Measurements from ENCODE around the gene SMIM13.
A peak's percentile ranks its signal among the peaks of the same experiment; 100 is the strongest.

Gene SMIM13

DNA sequence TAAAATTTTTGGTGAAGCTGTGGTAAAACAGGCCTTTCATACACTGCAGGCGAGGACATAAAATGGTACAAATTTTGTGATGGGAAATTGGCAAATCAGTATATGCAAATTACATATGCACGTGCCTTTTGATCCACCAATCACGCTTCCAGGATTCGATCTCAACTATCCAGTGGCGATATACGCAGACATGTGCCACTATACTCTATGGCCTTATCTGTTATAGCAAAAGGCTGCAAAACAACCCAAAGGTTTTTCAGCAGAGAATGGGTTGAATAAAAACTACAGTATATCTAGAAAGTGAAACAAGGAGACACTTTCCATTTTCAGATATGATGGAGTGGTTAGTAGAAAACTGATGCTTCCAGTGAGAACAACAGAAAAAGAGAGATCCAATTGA, 59.8 kb downstream of the SMIM13 start:
- DNase-seq (ENCODE audit: low read depth): no peak

DNA sequence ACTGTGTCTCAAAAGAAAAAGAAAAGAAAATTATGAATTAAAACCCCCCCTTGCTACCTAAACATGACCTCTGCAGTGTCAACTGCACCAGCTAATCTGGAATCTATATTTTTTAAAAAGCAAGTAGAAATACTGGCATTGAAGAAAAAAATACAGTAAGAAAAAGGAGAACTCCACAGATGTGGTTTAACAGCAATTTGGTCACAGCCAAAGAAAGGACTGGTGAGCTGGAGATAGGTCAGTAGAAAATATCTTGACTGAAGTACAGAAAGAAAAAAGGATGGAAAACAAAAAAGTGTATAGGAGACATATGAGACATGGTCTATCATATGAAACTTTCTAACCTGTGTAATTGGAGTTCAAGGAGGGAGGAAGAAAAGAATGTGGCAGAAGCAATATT, 62.0 kb downstream of the SMIM13 start:
- no peak for DNase-seq (ENCODE audit: low read depth)

DNA sequence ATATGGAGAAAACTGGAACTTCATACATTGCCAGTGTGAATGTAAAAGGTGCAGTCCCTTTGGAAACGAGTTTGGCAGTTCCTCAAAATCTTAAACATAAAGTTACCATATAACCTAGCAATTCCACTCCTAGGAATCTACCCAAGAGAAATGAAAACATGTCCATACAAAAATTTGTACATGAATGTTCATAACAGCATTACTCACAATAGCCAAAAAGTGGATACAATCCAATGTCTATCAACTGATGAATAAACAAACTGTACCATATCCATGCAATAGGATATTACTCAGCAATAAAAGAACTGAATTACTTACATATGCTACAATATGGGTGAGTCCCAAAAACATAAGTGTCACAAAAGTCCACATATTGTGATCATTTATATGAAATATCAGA, 66.6 kb downstream of the SMIM13 start:
- DNase-seq (ENCODE audit: low read depth): no peak

DNA sequence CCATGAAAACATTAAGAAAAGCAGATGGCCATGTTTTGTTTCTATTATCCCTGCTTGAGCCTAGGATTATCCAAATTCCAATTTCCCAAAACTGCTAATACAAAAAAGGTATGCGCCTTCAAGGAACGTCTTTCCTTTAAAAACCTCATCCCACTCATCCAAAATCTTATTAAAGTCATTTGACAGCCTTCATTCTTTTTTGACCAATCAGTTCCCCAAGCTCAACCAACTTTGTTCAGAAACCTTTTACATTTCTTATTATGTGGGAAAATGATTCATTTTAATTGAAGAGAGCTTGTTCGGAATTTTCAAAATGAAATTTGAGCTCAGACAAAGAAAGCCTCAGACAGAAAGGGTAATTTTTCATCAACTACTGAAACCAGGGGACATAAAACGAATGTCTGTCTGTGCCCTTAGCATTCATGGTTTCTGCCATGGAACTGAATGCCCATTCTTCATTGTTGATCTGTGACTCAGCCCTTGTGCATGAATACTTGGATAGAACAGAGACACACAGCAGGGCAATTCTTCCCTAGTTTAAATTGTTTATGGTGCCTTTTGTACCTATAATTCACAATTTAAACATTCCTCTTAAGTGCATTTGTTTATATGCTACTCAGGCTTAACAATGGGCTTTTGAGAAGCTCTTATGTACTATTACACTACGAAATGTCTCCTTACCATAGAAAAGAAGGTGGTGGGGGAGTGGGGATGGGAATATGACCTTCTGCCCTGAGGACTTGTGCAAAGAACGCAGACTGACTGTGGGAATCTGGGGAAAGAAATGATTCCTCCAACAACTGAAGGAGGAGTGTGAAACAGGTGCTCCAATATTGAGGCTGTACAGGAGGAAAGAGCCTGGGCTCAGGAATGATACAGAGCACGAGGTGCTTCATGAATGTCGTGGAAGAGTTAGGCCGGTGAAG, 67.7 kb downstream of the SMIM13 start:
- no peak for DNase-seq (ENCODE audit: low read depth)

DNA sequence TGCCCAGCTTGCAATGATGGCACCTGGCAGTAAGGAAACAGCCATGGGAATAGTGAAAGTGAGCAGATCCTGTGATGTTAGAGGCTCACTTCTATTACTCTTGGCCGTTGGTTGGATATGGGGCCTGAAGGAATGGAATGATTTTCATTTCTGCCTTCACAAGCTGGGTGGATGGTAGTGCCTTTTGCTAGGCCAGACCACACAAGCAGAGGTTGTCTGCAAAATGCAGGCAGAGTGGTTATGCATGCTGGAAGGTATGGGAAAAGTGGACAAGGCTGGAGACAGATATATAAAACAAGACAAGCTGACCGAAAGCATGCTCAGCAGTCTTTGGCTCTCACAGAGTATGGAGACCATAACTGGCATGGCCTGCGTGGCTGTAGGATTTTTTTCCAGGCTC, 68.6 kb downstream of the SMIM13 start:
- DNase-seq (ENCODE audit: low read depth): no peak

DNA sequence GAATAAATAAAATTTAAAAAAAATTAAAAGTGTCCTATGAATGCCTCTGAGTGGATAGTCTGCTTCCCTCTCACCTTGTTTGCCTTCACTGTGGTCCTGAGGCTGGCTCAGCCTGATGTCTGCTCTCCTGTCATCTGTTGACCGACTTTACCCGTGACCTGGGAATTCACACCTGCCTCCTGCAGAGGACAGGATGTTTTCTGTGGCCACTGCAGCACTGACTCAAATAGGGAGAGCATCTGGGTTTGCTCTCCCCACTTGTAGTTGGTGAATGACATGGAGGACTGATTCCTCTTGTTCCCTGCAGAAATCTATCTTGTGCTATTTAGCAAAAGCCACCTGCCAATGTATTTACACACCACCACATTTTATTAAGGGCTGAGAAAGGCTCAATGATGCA, 70.3 kb downstream of the SMIM13 start:
- no peak for DNase-seq (ENCODE audit: low read depth)

DNA sequence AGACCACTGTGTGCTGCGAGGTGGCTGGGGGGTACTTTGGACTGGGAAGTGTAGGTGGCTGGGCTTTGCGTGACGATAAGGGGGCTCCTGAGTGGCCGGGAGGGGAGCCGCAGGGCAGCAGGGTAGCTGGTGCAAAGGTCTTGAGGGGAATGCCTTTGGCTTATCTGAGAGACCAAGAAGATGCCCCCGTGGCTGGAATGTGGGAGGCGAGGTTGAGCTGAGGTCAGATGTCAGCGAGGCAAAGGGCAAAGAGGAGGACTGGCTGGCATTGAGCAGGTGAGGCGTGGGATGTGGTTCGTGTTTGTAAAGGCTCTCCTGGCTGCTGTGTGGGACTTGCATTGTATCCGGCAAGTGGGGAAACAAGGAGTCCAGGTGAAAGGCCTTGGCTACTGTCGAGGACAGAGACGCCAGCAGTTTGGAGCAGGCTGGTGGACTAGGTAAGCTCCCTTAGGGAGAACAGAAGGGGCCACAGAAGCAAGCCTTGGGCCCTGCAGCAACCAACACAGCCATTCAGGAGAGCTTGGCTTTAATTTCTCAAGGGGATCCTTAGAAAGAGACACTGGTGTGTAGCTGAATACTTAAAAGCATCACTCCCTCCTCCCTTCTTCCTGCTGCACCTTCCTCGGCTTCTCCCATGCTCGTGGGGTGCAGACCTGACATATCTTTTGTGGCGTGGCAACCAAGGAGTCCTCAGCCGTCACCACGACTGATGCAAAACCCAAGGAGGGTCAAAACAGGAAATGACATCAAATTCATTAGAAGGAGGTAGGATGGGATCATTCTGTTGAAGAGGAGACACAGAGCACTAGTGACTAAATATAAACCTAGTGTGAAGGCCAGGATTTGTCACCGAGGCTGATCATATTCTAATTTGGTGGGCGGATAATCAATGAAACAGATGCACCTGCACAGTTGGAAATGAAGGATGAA, 71.3 kb downstream of the SMIM13 start:
- no peak for DNase-seq (ENCODE audit: low read depth)

DNA sequence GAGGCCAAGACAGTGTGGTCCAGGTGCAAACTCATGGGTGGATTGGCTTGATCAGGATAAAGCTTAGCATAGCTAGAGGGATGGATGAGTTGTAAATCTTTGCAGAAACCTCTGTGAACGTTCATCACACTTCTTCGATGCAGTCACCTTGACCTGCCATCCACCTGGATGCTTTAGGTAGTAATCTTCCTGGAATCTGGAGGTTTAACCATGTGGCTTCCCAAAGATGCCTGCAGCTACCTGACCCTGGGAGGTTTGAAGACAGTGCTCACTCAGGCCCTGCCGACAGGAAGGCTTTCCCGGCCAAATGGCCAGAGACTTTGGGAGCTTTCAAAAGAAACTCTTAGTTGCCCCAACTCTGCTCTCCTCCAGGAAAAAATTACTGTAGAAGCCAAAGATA, 73.3 kb downstream of the SMIM13 start:
- no peak for DNase-seq (ENCODE audit: low read depth)

DNA sequence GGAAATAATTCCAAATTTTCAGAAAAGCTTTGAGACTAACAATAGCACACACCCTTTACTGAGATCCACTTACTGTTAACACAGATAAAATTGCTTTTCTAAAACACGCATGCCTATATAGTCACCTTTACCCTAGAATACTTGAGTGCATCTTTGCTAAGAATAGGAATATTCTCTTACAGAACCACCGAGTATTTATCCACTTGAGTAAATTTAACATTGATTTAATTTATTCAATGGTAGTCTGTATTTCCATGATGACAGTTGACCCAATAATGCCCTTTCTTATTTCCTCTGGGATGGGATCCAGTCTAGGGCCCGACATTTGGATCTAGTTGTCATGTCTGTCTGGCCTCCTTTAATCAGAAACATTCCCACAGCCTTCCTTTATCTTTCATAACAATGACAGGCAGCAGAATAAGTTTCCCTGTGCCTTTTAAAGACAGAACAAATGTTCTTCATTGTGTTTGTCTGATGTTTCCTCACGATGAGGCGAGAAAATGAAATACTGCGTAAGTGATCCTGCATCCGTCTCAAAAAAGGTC, 74.5 kb downstream of the SMIM13 start:
- no peak for DNase-seq (ENCODE audit: low read depth)

DNA sequence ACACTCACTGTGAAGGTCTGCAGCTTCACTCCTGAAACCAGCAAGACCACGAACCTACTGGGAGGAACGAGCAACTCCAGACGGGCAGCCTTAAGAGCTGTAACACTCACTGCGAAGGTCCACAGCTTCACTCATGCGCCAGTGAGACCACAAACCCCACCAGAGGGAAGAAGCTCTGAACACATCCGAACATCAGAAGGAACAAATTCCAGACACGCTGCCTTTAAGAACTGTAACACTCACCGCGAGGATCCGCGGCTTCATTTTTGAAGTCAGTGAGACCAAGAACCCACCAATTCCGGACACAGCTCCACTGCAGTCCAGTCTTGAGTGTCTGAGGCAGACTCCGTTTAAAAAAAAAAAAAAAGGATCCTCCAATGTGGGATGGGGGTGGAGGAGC, 78.3 kb downstream of the SMIM13 start:
- DNase-seq (ENCODE audit: low read depth): no peak

DNA sequence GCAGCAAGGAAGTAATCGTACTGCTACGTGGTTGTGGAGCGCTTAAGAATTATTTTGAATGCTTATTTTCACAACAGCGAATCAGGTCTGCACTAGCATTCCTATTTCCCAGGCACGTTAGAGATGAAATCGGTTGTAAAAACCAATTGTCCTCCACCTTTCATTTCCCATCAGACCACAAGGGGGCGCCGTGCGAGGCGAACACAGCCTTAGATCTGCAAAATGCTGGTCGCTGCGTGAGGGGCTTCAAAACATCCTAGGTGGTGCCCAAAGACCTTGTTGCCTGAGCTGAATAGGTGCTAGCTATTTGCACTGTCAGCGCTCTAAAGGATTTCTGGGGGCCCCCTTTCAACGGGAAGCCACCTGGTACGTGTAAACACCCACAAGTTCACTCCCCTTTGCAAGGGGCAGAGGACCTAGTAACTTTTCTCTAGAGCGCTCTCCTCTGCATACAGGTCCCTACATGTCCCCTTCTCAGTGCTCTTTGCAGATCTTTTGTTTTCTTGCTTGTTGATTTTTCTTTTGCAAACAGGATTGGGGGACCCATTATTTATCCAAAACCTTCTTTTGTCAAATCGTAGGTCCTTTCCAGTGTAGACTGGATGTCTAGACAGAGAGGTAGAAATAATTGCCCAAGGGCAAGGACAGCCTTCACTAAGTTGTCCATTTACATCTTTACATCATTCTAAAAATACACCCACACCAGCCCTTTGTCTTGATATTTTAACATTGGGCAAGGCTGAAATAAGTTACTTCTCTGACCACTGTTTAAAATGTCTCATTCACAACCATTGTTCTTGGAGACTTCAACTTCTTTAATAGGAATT, 79.1 kb downstream of the SMIM13 start:
- DNase-seq (ENCODE audit: low read depth): peak; percentile 76

DNA sequence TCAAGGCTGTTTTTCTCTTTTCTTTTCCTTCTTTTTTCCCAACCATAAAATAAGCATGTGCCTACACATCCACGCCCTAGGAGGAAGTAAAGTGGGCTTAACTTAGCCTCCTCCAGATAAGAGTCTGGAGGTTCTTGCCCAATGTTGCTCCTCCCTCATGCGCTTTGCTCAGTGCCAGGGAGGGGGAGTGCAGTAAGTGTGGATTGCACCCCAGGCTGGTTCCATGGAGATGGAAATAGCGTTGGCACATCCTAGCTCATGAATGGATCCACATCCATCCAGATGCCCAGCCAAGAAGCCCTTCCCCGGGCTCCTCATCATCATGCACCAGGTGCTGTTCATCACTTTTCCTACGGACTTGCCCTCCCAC, 80.6 kb downstream of the SMIM13 start:
- no peak for DNase-seq (ENCODE audit: low read depth)

DNA sequence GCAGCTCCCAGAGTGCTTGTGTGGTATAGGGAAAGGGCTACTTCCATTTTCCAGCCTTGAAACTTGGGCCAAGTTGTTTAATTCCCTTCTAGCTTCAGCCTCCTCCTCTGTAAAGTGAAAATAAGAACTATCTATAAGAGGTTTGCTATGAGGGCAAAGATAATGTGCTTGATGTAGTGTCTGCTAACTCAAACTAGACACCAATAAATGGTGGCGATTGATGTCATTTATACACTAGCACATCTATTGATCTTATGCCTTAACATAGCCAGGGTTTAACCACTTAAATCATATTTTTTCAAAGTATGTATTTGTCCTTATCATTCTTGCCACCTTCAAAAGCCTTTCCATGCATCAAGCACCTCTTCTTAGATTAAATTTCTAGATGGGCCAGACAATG, 83.6 kb downstream of the SMIM13 start:
- no peak for DNase-seq (ENCODE audit: low read depth)

DNA sequence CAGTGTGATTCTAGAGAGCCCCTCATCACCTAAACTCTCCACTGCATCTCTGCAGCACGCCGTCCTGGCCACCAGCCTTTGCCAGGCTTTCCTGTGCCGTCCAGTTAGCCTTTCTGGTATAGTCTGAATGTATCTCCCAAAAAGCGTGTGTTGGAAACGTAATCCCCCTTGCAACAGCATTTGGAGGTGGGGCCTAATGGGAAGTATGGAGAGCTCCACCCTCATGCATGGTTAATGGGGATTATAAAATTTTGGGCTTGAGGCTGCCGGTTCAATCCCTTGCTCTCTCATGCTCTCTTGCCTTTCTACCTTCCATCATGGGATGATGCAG, 85.4 kb downstream of the SMIM13 start:
- no peak for DNase-seq (ENCODE audit: low read depth)

DNA sequence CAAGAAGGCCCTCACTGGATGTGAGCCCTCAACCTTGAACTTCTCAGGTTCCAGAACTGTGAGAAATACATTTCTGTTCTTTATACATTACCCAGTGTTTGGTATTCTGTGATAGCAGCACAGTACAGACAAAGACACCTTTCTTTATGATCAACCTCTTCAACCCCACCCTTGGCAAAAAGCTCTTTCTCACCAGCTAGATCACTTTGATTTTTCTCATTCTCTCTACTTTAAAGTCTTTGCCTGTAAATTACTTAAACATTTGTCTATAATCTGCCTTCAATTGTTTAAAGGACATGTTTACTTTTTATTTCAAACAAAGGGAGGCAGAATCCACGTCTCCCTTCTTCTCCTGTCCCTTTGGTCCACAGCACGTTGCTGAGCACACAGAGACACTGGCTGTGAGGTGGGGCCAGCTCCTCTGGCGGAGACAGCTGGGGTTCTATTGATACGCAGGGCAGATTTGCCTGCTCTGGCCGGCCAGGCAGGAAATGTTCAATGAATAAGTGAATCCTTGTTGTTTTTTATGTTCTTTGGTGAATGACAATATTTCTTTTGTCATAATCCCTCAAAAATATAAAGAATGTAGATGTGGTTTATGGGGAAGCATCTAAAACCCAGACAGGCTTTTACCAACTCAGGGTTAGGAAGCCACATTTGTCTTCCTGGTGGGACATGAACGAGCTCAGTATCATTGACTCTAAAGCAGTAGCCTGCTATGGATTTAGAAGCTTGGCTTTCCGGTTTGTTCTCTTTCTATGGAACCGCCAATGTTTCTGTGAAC, 86.0 kb downstream of the SMIM13 start:
- DNase-seq (ENCODE audit: low read depth): no peak

DNA sequence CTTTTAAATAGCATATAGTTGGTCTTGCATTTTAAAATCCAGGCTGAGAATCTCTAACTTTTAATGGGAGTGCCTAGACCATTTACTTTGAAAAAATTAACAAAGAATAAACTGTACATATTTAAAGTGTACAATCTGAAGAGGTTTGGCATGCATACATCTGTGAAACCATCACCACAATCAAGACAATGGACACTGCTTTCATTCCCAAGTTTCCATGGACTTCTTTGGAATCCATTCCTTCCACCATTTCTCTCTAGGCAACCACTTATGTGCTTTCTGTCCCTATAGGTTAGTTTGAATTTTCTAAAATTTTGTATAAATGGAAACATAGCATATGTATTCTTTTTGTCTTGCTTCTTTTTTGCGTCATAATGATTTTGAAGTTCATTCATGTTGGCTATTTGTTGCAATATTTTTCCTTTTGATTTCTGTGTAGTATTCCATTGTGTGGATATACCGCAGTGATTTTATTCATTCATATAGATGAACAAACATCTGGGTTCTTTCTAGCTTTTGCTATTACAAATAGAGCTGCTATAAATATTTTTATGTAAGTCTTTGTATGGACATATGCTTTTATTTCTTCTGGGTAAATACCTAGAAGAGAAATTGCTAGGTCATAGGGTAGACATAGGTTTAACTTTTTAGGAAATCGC, 88.0 kb downstream of the SMIM13 start:
- DNase-seq (ENCODE audit: low read depth): no peak

DNA sequence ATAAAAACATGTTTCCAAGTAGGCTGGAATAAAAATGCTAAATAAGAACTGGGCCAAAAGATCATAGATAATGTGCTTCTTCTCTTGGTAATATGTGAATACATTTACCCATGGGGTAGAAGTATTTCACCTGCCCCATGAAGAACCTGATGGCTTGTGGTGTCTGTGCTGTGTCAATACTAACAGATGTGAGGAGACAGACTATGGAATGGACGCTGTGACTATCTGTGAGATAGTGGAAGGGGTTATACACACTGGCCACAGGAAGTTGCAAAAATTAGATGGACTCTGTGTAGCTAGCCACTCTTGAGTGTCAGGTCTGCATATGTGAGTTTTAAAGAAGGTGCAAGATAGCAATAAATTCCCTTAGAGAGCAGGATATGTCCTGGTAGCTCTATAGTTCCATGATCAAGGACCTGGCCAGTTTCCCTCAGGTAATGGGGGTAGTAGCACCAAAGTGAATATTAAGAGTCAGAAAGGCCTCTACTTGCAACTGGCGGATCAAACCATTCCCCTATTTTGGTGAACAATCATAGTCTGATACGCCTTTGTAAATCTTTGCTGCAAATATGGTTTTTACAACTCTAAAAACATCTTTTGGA, 90.2 kb downstream of the SMIM13 start:
- no peak for DNase-seq (ENCODE audit: low read depth)

DNA sequence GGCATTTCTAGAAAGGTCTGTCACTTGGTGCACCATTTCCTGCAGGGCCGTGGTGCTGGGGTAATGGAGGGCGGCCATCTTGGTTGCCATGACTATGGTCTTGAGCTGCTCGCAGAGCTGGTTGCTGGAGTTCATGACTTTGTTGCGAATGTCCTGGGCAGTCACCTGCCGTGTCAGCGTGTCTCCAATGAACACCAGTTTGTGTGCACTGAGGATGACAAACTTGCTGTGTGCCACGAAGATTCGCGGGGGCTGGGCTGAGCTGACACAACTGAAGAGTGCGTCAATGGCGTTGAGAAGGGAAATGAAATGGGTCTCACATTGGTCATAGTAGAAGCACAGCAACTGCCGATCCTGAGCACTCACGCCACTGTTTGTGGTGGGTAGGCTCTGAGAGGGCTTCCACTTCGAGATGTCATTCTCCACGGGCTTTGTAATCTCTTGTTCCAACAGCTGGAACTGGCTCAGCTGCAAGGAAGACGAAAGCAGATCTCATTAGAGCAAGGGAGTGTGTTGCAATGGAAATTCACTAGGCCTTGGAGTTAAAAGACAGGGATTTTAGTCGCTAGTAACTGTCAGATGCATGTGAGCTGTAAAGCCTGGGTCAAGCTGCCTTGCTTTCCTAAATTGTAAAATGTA, 91.7 kb downstream of the SMIM13 start:
- DNase-seq (ENCODE audit: low read depth): no peak

DNA sequence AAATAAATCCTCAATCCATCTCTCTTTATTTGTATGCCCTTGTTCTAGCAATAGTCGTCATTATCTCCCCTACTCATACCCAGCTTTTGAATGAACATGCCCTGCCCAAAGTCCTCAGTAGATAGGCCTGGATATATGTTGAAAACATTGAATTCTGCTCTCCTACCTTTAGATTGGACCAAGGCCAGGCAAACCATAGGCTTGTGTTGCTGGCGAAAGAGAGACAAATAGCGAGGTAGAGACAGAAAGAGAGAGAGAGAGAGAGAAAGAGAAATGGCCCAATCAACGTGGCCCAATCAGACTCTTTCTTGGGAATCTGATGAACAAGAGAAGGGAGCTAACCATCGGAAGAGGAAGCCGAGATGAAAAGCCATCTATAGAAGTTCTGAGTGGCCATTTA, 93.7 kb downstream of the SMIM13 start:
- DNase-seq (ENCODE audit: low read depth): no peak
